Measurements from ENCODE around the gene ADGRG6.

DNA sequence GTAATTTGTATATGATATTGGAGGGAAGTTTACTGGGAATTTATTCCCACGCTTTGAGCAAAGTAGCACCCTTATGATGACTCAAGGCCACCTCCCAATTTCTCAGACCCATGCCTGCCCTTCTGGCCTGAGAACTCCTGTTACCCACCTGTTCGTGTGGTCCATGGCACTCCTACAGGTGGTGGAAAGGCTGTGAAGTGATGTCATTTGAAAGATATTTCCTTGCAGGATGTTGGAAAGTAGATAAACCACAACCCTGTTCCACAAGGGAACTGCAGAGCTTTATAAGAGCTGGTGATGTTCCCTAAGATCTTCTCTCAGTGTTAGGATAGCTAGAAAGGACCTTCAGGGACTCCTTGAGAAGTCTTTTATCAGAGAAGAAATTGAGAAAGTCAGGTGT, 70.5 kb downstream of the ADGRG6 start:
- TF ChIP-seq CTCF (conservative IDR thresholded peaks at IDR 0.05) (no peak), EZH2 (IDR thresholded peaks at IDR 0.05; ENCODE audit: low read depth) (no peak)
